Stimulated activated CD4-positive, alpha-beta T cell treated with anti-CD3 and anti-CD28 coated beads, Interleukin-15, amount 100 ng/mL, for 1 hour (primary cell): ENCODE data around the gene UBE2G1.

Experiments used
- DNase-seq, 2 donors: peaks; one replicate each; pipeline ENCODE4 v3.0.0-alpha.2; 2020; ENCODE audit warnings: low read depth in 1 of 2, low spot score in 1 of 2

Gene UBE2G1

DNA sequence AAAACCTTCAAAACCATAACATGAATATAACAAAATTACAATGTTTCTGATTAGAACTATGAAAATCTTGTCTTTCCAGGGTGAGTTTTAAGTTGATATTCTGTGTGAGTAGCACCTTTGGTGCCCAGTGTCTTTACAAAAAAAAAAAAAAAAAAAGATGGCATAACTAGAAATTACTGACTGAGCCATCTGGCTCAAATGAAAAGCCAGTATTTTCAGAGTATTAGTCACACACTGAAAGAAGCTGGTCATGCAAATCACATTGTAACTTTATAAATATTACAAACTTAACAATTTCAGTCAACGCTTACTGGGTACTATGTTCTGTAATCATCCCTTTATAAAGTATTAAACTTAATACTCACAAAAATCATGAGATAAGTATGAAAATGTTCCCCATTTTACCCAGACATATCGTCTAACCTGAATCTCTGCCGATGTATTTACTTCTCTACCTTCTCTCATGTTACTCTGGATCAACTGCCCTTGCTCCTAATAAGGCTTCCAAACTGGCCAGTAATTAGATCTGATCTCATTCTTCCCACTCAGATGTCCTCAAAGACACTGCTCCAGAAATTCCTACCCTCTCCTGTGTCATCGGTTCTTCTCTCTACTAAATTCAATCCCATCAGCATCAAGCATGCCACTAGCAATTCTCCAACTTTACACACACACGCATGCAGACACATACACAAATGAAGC, 25.4 kb downstream of the UBE2G1 start:
- DNase-seq: no peak

DNA sequence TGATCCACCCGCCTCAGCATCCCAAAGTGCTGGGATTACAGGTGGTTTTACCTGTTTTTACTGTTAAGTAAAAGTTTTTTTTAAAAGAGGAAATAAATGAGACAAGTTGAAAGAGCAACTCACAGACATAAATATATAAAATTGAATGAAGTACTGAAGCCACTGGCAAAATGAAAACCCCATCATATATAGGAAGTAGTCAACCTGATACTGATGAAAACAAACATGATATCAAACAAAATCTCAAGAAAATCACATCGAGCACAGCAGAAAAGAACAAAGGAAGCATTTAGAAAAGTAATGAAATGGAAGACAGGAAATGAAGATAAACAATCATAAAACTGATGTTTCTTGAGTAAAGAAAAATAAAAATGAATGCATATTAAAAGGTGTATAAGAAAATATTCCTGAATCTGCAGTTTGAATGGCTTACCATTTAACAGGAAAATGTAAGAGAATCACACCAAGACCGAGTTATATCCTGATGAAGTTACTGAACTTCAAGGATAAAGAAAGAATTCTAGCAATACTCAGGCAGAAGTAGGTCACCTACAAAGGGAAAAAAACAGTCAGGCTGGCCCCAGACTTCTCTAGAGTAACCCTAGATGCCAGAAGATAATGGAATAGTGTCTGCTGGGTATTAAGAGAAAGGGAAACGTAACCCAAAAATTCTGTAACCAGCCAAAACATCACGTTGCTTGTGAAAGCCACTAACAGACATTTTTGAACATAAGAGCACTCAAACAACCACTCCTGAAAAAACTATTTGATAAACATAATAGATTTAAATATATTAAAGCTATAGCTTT, 31.5 kb downstream of the UBE2G1 start:
- no peak for DNase-seq

DNA sequence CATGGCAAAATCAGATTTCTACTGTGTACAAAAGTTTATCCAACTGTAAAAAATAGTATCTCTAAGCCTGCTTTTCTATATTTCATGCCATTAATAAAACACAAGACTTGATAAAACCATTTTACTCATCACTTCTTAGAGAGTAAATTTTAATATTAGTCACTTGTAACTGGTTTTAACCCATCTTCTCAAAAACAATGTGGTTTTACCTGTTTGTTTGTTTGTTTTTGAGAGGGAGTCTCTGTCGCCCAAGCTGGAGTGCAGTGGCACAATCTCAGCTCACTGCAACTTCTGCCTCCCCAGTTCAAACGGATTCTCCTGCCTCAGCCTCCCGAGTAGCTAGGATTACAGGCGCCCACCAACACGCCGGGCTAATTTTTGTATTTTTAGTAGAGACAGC, 32.1 kb downstream of the UBE2G1 start:
- DNase-seq: no peak

DNA sequence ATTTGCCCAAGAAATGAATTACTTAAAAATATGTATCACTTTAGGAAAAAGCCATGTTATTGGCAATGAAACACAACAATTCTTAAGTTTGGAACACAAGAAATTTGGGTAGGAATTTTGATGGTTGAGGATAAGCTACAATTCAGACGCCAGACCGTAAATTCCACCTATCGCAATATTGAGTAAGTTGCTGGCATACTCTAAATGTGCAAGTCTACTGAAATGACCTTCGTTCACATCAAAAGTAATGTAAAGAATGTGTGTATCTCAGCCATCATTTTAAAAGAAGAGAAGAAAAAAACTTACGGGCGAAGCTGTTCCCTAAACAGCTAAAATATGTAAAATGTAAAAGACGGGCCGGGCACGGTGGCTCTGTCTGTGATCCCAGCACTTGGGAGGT, 33.4 kb downstream of the UBE2G1 start:
- DNase-seq: no peak

DNA sequence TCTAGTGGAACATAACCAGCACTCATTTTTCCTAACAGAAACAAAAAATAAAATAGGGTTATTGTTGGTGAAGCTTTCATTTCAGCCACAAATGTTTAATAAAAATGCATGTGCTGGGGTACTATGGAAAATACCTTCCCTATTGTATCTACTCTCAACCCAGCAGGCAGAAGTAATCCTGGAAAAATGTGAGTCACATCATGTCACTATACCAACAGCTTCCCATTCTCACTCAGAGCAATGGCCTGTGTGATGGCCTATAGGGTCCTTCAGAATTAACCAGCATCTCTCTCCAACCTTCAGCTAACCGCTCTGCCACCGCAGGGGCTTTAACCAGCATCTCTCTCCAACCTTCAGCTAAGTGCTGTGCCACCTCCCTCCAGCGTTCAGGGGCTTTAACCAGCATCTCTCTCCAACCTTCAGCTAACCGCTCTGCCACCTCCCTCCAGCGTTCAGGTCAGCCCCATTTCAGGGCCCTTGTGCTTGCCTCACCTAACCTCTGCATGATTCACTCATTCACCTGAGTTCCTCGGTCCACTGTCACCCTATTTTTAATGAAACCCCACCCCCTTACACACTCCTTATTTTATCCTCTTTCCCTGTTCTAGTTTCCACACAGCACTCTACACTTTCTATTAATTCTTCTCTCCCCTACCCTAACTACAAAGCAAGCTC, 34.0 kb downstream of the UBE2G1 start:
- no peak for DNase-seq

DNA sequence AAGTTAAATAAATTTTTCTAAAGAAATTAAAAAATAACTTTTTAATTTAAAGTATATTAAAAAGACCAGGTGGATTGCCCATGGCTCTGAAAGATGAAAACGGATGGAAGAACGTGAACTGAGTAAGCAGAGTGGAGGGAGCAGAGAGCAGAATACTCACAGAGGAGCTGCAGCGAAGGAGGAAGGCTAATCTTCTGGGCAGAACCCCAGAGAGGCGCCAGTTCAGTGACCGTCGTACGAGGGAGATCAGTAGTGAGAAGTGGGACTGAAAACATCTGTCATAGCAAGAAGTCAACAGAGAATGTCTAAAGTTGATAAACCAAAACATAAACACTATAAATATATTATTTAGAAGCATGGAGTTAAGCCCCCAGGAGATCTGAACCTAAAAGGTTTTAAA, 34.9 kb downstream of the UBE2G1 start:
- no peak for DNase-seq

DNA sequence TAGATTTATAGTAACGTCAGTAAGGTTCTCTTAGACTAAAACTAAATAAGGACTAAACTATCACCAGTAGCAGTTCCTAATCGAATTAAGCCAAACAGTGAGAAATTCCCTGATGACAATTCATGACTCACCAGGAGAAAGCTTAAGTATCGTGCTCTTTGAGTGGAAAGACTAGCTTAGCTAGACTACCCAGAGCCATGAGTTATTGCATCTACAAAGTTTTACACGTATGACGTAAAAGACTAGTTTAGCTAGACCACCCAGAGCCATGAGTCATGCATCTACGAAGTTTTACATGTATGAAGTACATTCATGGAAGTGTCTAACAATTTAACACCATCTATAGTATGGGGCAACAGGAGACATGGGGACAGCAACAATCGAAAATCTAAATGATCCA, 36.6 kb downstream of the UBE2G1 start:
- DNase-seq: no peak

DNA sequence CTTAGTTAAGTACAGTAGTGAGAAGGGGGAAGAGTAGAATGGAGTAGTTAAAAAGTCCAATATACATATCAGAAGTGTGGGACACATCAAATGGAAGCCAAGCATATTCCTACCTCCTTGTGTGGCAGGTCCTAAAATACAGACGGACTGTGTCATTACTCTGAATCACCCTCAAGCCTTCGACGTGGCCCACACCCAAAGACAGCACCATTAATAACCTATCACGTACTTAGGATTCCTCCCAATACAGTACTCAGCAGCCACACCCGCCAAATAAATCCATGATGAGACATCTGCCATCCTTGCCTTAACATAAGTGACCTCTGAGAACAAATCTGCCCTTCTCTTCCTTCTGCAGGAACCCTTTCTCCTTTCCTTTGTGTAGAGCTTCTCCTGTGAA, 38.9 kb downstream of the UBE2G1 start:
- no peak for DNase-seq

DNA sequence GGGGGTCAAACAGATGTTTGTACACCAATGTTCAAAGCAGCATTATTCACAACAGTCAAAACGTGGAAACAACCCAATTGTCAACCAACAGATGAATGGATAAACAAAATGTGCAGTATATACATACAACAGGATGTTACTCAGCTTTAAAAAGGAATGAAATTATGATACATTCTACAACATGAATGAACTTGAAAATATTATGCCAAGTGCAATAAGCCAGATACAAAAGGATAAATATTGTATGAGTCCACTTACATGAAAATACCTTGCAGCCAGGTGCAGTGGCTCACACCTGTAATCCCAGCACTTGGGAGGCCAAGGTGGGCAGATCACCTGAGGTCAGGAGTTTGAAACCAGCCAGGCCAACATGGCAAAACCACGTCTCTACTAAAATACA, 39.9 kb downstream of the UBE2G1 start:
- DNase-seq: no peak

DNA sequence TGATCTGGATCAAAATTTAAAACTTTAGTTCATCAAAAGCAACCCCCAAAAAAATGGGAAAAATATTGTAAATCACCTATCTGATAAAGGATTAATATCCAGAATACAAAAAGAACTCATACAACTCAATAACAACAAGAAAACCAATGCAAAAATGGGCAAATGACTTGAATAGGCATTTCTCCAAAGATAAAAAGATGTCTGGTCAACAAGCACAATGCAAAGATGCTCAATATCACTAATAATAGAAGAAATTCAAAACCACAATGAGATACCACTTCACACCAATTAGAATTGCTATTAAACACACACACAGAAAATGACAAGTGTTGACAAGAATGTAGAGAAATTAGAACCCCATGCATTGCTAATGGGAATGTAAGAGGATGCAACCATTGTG, 40.4 kb downstream of the UBE2G1 start:
- no peak for DNase-seq

DNA sequence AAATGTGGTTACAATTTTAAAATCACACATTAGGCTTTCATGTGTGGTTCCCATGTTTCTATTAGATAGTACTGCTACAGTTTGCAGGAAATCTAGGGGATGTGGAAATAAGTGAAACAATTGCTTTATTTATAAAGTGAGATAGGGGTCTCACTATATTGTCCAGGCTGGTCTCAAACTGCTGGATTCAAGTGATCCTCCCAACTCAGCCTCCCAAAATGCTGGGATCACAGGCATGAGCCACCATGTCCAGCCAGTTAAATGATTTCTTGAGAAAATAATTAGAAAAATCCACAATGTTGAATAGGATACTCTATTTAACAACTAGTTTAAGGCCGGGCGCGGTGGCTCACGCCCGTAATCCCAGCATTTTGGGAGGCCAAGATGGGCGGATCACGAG, 42.0 kb downstream of the UBE2G1 start:
- DNase-seq: no peak

DNA sequence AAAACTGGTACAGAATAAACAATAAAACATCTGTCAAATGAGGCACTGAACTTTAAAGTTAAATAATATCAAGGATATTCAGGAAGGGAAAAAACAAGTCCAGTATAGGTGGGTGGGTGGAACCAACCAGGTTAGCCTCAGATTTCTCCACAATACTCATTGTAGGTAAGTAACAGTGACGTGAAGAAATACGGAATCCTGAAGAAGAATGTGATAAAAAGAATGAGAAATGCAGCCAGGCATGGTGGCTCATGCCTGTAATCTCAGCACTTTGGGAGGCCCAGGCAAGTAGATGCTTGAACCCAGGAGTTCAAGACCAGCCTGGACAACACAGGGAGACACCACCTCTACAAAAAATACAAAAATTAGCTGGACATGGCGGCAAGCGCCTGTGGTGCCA, 47.3 kb downstream of the UBE2G1 start:
- no peak for DNase-seq

DNA sequence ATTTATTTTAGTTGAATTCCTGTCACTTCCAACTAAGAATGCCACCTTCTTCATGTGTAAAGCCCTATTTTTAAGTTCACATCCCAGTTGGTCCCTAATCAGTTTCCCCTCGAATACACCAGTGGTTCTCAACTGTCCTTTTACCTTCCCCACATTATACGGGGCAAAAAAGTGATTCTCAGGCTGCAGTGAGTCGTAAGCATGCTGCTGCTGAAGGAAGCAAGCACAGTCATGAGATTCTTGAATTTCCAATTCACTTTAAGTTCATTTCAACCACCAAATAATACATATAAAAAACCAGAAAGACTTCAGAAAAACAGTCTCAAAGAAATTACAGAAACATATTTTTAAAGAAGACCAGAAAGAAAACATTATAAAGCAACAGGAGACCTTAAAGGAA, 47.9 kb downstream of the UBE2G1 start:
- no peak for DNase-seq

DNA sequence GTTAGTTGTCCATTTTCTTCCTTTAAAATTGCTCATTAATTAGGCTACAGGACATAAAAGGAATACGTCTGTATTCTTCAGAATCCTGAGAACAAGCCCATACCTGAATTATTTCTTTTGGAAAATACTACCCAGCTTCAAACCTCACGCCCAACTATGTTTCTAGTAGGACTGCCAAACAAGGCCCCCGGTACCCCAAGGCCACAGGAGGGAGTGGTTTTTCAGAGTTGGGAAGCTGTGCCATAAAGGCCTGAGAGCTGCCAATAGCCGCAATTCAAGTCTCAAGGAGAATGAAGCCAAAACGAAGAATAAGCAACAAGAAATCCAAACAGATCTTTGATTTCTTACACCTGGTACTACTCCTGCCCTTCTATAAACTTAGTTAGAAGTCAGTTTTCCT, 48.3 kb downstream of the UBE2G1 start:
- DNase-seq: no peak

DNA sequence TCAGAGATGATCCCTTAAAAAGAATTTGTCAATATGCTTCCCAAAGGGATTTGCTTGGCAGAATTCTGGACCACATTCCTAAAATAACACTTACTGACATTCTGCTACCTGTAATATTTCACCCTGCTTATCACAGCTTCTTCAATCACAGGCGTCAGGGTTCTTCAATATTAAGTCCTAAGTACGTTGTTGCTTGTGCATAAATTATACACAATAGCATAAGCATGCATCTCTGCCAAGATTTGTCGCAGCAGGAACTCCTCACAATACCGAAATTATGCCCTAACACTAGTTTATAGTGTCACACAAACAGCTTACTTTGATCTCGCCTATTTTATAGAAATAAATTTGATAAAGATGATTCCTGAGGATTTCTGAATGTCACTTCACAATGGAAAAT, 48.9 kb downstream of the UBE2G1 start:
- DNase-seq: no peak

DNA sequence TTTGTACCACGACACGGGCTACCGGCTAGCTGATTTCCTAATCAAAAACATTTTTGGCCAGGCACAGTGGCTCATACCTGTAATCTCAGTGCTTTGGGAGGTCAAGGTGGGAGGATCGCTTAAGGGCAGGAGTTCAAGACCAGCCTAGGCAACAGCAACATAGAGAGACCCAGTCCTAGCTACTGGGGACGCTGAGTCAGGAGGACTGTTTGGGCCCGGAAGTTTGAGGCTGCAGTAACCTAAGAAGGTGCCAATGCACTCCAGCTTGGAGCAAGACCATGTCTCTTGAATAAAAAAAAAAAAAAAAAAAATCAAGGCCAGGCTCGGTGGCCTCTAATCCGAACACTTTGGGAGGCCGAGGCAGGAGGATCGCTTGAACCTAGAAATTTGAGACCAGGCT, 49.8 kb downstream of the UBE2G1 start:
- no peak for DNase-seq

DNA sequence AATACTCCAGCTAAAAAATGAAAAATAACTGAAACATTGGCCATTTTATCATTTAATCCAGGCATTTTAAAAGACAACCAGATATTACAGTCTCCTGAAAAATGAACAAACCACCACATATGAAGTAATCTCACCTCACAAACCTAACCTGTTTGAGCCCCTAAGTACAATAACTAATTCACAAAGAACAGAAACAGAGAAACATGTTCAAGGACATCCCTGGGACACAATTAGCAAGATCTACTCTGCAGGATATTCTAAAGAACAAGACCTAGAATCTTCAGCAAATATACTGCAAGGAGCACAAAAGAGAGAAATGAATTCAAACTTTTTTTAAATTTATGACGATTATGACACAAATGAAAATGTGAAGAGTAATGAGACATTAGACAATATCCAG, 51.9 kb downstream of the UBE2G1 start:
- no peak for DNase-seq

DNA sequence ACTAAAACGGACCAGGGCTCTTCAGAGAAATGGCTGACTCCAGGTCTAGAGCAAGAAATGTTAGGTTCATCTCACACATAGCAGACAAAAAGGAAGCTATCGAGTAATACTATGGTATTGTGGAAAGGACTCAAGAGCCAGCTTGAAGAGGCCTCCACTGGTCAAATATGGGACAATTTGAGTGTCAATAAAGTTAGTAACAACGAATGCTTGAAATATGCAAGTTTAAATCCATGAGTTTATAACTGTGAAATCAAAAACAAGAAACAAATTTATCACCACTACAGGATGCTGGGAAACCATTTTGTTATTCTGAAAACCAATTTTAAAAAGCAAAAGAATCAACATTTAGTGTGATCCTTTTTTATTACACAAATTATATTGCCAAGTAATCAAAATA, 52.3 kb downstream of the UBE2G1 start:
- no peak for DNase-seq

DNA sequence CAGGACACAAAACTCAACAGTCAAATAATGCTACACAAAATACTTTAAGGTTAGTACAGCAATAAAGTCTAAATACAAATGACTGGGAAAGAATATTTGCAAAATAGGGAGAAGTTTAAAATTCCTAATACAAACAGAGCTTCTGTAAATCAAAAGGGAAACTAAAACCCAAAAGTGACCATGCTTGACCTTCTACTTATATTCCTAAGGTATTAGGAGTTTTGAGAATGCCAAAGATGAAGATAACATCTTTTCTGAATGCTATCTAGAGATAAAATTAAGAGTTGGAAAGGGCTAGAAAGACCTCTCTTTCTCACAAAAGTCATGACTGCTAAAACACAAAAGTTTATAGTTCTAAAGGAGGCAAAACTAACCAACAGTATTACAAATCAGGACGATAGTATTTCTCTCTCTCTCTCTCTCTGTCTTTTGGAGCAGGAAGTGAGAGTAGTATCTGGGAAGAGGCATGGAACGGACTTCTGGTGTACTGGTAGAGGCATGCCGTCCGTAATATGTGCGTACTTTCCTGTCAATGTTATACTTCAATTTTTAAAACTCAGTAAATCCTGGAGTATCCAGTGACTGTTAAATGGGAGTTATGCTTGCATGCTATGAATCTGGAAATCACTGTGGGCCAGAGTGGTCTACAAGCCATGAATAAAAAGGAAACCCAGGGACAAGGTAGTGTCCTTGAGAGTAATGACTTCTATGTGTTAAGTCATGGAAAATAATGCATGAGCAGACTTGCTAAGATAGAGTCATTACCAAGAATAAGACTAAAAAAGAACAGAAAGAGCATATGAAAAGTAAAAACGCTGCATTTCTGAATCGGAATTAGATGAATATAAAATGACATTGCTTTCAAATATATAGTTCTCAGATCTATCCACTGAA, 53.0 kb downstream of the UBE2G1 start:
- no peak for DNase-seq

DNA sequence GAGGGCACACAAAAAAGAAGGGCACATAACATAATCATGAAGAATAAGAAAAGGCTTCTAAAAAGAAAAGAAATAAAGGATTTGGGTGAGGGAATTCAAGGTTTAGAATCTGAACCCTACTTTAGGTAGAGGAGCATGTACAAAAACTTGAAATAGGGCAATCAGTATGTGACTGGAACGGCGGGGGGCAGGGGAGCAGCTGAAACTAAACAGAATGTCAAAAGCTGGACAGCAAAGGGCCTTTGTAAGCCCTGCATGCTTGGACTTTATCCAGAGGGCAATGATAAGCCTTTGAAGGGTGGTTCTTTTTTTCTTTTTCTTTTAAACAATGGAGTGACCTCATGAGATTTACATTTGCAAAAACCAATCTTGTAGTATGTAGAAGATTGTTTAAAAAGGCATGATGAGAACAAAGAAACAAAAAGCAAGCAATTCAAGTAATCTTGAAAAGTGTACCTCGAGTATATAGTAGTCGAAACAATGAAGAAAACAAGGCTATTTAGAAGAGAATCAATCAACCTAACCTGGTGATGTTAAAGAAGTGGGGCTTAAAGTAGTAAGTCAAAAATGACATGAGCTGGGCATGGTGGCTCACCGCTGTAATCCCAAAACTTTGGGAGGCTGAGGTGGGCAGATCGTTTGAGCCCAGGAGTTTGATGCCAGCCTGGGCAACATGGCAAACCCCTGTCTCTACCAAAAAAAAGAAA, 56.0 kb downstream of the UBE2G1 start:
- DNase-seq: no peak

DNA sequence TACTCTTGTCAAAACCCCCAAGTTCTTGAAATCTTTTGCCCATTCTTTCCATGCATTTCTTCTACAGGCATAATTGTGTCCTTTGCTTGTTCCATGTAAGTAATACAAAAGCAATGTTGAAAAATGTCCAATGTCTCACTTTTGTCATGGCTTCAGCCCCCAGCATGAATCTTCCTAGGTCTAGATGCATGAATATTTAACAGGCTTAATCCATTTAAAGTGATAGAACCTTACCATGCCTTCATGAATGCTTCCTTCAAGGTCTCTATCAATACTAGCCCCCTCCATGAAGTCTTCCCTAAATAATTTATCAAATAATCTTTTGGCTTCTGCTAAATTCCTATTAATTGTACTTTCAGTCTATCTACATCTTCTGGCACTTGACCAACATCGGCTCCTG, 56.6 kb downstream of the UBE2G1 start:
- DNase-seq: no peak
